Skeletal muscle tissue (tissue), 4 donors: ENCODE results near the gene G6PD. TPM values are rescaled to one million over a fixed set of nuclear protein-coding genes. Genes with fewer than 3 reads are reported as not detected.
"Not testable (repeated sequence)": the region's sequence is repeated elsewhere in the genome, so short reads cannot be mapped to it uniquely, and the experiment has no call there.

Source experiments
- H3K27ac ChIP-seq: one replicate; pipeline ENCODE4 v1.7.0; 2013; ENCODE audit warnings: mild to moderate bottlenecking, low read depth, low read length, inconsistent platforms
- H3K27me3 ChIP-seq, 3 donors: one replicate each; pipeline ENCODE4 v1.7.0; 2013; ENCODE audit warnings: low read length in 3 of 3; ENCODE audit not compliant: control insufficient read depth in 3 of 3, insufficient read depth in 3 of 3
- H3K36me3 ChIP-seq, 3 donors: one replicate each; pipeline ENCODE4 v1.7.0; 2013; ENCODE audit warnings: low read length in 3 of 3; ENCODE audit not compliant: control insufficient read depth in 3 of 3, insufficient read depth in 3 of 3
- H3K4me1 ChIP-seq, 3 donors: one replicate each; pipeline ENCODE4 v1.7.0; 2013; ENCODE audit warnings: low read length in 3 of 3, mild to moderate bottlenecking in 3 of 3; ENCODE audit not compliant: control insufficient read depth in 3 of 3, insufficient read depth in 3 of 3
- H3K4me3 ChIP-seq, 3 donors: one replicate each; pipeline ENCODE4 v1.7.0; 2013; ENCODE audit warnings: low read length in 3 of 3
- H3K9ac ChIP-seq, 3 donors: one replicate each; pipeline ENCODE4 v1.7.0; 2013; ENCODE audit warnings: low read length in 3 of 3, mild to moderate bottlenecking in 3 of 3, moderate library complexity in 2 of 3, low read depth in 1 of 3
- H3K9me3 ChIP-seq, 3 donors: one replicate each; pipeline ENCODE4 v1.7.0; 2013; ENCODE audit warnings: low read length in 3 of 3; ENCODE audit not compliant: control insufficient read depth in 3 of 3
- total RNA-seq: library from RNA; depleted of rRNA; stranded (reverse); fragments of >200 nt; gene quantifications from one replicate; pipeline ENCODE4 v1.2.3, GENCODE V29; 2014
- donor health status: Osteomylitis.

Gene G6PD
- 10.4 TPM for total RNA-seq

- no peaks in the 10 kb centered on the region for H3K27me3 ChIP-seq
Observed at GRCh38 chrX:154546354-154547244, at the start of gene G6PD. Gene G6PD, minus strand, starts transcription at chrX:154546846. Its CDS starts 691 bp downstream, at chrX:154546155.

GRCh38 chrX:154595559-154596249 is 49.1 kb upstream of the G6PD start:
- H3K4me3 ChIP-seq: no peak overlapping the region
- H3K4me1 ChIP-seq: no peaks in the 10 kb centered on the region
- no peaks in the 10 kb centered on the region for H3K9me3 ChIP-seq
- no peak overlapping the region for H3K9ac ChIP-seq
- H3K27me3 ChIP-seq: peaks cover 0 to 6% (median 0%) of the 10 kb centered on the region in 3 donors
- H3K36me3 ChIP-seq: no peaks in the 10 kb centered on the region
- no peak overlapping the region for H3K27ac ChIP-seq

More at GRCh38 chrX:154546354-154547244, at the start of gene G6PD:
- H3K4me1 ChIP-seq: peaks cover 22 to 41% (median 28%) of the 10 kb centered on the region in 3 donors
- peak within 1 kb of the TSS; percentile 76 for H3K27ac ChIP-seq
- H3K9ac ChIP-seq: peak within 1 kb of the TSS; percentile 65 to 81 (median 78)
- H3K9me3 ChIP-seq: no peaks in the 10 kb centered on the region
- H3K36me3 ChIP-seq: no peaks in the 10 kb centered on the region
- H3K4me3 ChIP-seq: peak within 1 kb of the TSS; percentile 79 to 85 (median 84)

- Histone ChIP-seq H3K27me3 (peaks cover 0 to 6% (median 0%) of the 10 kb centered on the region in 3 donors), H3K9ac (no peak overlapping the region), H3K27ac (no peak overlapping the region), H3K4me1 (no peaks in the 10 kb centered on the region), H3K36me3 (no peaks in the 10 kb centered on the region), H3K4me3 (no peak overlapping the region), H3K9me3 (no peaks in the 10 kb centered on the region)
Observed at GRCh38 chrX:154594491-154594890, 47.8 kb upstream of the G6PD start.

GRCh38 chrX:154593201-154593600 is 46.6 kb upstream of the G6PD start:
- Histone ChIP-seq H3K4me3 (no peak overlapping the region), H3K36me3 (no peaks in the 10 kb centered on the region), H3K9me3 (no peaks in the 10 kb centered on the region), H3K4me1 (no peaks in the 10 kb centered on the region), H3K27me3 (peaks cover 0 to 6% (median 0%) of the 10 kb centered on the region in 3 donors), H3K9ac (no peak overlapping the region), H3K27ac (no peak overlapping the region)

GRCh38 chrX:154592505-154592904 is 45.9 kb upstream of the G6PD start:
- no peak overlapping the region for H3K4me3 ChIP-seq
- H3K4me1 ChIP-seq: no peaks in the 10 kb centered on the region
- H3K36me3 ChIP-seq: no peaks in the 10 kb centered on the region
- H3K27ac ChIP-seq: no peak overlapping the region
- H3K9ac ChIP-seq: no peak overlapping the region
- peaks cover 0 to 6% (median 0%) of the 10 kb centered on the region in 3 donors for H3K27me3 ChIP-seq
- H3K9me3 ChIP-seq: no peaks in the 10 kb centered on the region

GRCh38 chrX:154590415-154590814 is 43.8 kb upstream of the G6PD start:
- not testable (repeated sequence) for H3K27ac ChIP-seq, H3K4me3 ChIP-seq, H3K36me3 ChIP-seq, H3K27me3 ChIP-seq, H3K9ac ChIP-seq, H3K4me1 ChIP-seq, H3K9me3 ChIP-seq

- not testable (repeated sequence) for H3K36me3 ChIP-seq, H3K4me1 ChIP-seq, H3K27me3 ChIP-seq, H3K9ac ChIP-seq, H3K27ac ChIP-seq, H3K9me3 ChIP-seq, H3K4me3 ChIP-seq
Observed at GRCh38 chrX:154584585-154585183, 38.0 kb upstream of the G6PD start, which contains the start of gene CTAG1A. Gene CTAG1A, plus strand, starts transcription at chrX:154585133. Its CDS starts 74 bp downstream, at chrX:154585207.

GRCh38 chrX:154582994-154583393 is 36.3 kb upstream of the G6PD start:
- not testable (repeated sequence) for H3K9me3 ChIP-seq, H3K27me3 ChIP-seq, H3K27ac ChIP-seq, H3K4me3 ChIP-seq, H3K36me3 ChIP-seq, H3K9ac ChIP-seq, H3K4me1 ChIP-seq

- not testable (repeated sequence) for H3K4me3 ChIP-seq, H3K4me1 ChIP-seq, H3K27ac ChIP-seq, H3K9ac ChIP-seq, H3K36me3 ChIP-seq, H3K27me3 ChIP-seq, H3K9me3 ChIP-seq
Observed at GRCh38 chrX:154575076-154575475, 28.4 kb upstream of the G6PD start.

- H3K9me3 ChIP-seq, H3K27me3 ChIP-seq, H3K27ac ChIP-seq, H3K4me1 ChIP-seq, H3K36me3 ChIP-seq, H3K4me3 ChIP-seq, H3K9ac ChIP-seq: not testable (repeated sequence)
Observed at GRCh38 chrX:154573061-154573460, 26.4 kb upstream of the G6PD start.
